IMR-90 (cell line): ENCODE measurements around the gene MMP12. TPM values are rescaled to one million over a fixed set of nuclear protein-coding genes. Genes with fewer than 3 reads are reported as not detected.

Experiments
- ATAC-seq: fragments of 200-7000 bp; cut with Tn5 transposase; 2 replicates; pipeline ENCODE4 v1.9.1; 2020; ENCODE audit warnings: low read depth, mild to moderate bottlenecking, moderate library complexity
- BruUV-seq: library from RNA; stranded (reverse); fragments of 400-500 nt; replicated peaks from 2 replicates; lab custom pipeline; 2021; lab: Mats Ljungman, UMichigan
- CTCF ChIA-PET: fragments of 300-600 bp; formaldehyde crosslinking; extraction: SDS; loops from one replicate; lab custom pipeline; 2021; ENCODE audit warnings: antibody characterized with exemption; lab: Yijun Ruan, JAX
- POLR2A ChIA-PET: fragments of 300-600 bp; sonication (Branson Sonifier 250); formaldehyde crosslinking; loops from one replicate; lab custom pipeline; 2022; ENCODE audit warnings: antibody characterized with exemption; ENCODE audit not compliant: unreplicated experiment; lab: Charles Lee
- DNase-seq: peaks from one replicate; pipeline ENCODE4 v3.0.0; 2013
- H2AFZ ChIP-seq: replicated peaks from 2 replicates; pipeline ENCODE3; 2013; ENCODE audit warnings: low read length, mild to moderate bottlenecking; ENCODE audit not compliant: poor library complexity
- H2AK5ac ChIP-seq: 2 replicates; pipeline ENCODE4 v1.6.1; 2013; ENCODE audit warnings: low read depth, low read length, inconsistent platforms
- H2AK9ac ChIP-seq: replicated peaks from 2 replicates; pipeline ENCODE3; 2013; ENCODE audit warnings: mild to moderate bottlenecking, low read depth, low read length, moderate library complexity; ENCODE audit not compliant: poor library complexity
- H2BK120ac ChIP-seq: 2 replicates; pipeline ENCODE4 v1.6.1; 2013; ENCODE audit warnings: low read depth, low read length, inconsistent platforms
- H2BK15ac ChIP-seq: 3 replicates; pipeline ENCODE4 v1.6.1; 2013; ENCODE audit warnings: low read depth, low read length, inconsistent platforms
- H2BK20ac ChIP-seq: 2 replicates; pipeline ENCODE4 v1.6.1; 2013; ENCODE audit warnings: low read depth, mild to moderate bottlenecking, inconsistent platforms, low read length, moderate library complexity
- H2BK5ac ChIP-seq: 2 replicates; pipeline ENCODE4 v1.6.1; 2013; ENCODE audit warnings: mild to moderate bottlenecking, low read depth, low read length, inconsistent platforms; ENCODE audit not compliant: poor library complexity, severe bottlenecking
- H3K14ac ChIP-seq: replicated peaks from 2 replicates; pipeline ENCODE4 v1.6.1; 2013; ENCODE audit warnings: low read depth, low read length, inconsistent platforms
- H3K18ac ChIP-seq: 2 replicates; pipeline ENCODE4 v1.6.1; 2013; ENCODE audit warnings: low read depth, low read length, control low read depth
- H3K23ac ChIP-seq: 2 replicates; pipeline ENCODE4 v1.6.1; 2013; ENCODE audit warnings: low read depth, low read length, inconsistent platforms
- H3K27ac ChIP-seq: 2 replicates; pipeline ENCODE4 v1.5.1; 2013; ENCODE audit warnings: mild to moderate bottlenecking, control low read depth, low read length; ENCODE audit not compliant: insufficient read depth
- H3K27me3 ChIP-seq: 2 replicates; pipeline ENCODE4 v1.6.1; 2013; ENCODE audit warnings: low read length; ENCODE audit not compliant: control insufficient read depth, insufficient read depth
- H3K36me3 ChIP-seq: 2 replicates; pipeline ENCODE4 v1.6.1; 2013; ENCODE audit warnings: low read length, mixed read lengths; ENCODE audit not compliant: control insufficient read depth, insufficient read depth
- H3K4ac ChIP-seq: 2 replicates; pipeline ENCODE4 v1.6.1; 2013; ENCODE audit warnings: low read depth, low read length, inconsistent platforms
- H3K4me1 ChIP-seq: 2 replicates; pipeline ENCODE4 v1.6.1; 2013; ENCODE audit warnings: low read length, mixed read lengths; ENCODE audit not compliant: control insufficient read depth, insufficient read depth
- H3K4me2 ChIP-seq: 2 replicates; pipeline ENCODE4 v1.6.1; 2013; ENCODE audit warnings: low read depth, mild to moderate bottlenecking, control low read depth, low read length, moderate library complexity
- H3K4me3 ChIP-seq: 2 replicates; pipeline ENCODE4 v1.5.1; 2013; ENCODE audit warnings: low read depth, mild to moderate bottlenecking, control low read depth, low read length, moderate library complexity; ENCODE audit not compliant: insufficient read depth
- H3K56ac ChIP-seq: 2 replicates; pipeline ENCODE4 v1.6.1; 2013; ENCODE audit warnings: low read length, inconsistent platforms; ENCODE audit not compliant: insufficient read depth; ENCODE audit errors: extremely low read depth
- H3K79me1 ChIP-seq, 2 experiments: 2 replicates each; pipeline ENCODE4 v1.6.1; 2013; ENCODE audit warnings: low read length in 2 of 2, inconsistent platforms in 1 of 2, low read depth in 1 of 2
- H3K9ac ChIP-seq: 2 replicates; pipeline ENCODE4 v1.6.1; 2013; ENCODE audit warnings: low read depth, low read length, control low read depth
- H3K9me1 ChIP-seq: 2 replicates; pipeline ENCODE4 v1.6.1; 2013; ENCODE audit warnings: low read length, inconsistent platforms; ENCODE audit not compliant: insufficient read depth
- H3K9me3 ChIP-seq: 2 replicates; pipeline ENCODE4 v1.6.1; 2013; ENCODE audit warnings: low read length; ENCODE audit not compliant: control insufficient read depth, insufficient read depth
- H4K20me1 ChIP-seq: 2 replicates; pipeline ENCODE4 v1.6.1; 2013; ENCODE audit warnings: low read length, inconsistent platforms; ENCODE audit not compliant: insufficient read depth
- H4K5ac ChIP-seq: 2 replicates; pipeline ENCODE4 v1.6.1; 2013; ENCODE audit warnings: mild to moderate bottlenecking, low read depth, low read length, control low read depth
- H4K8ac ChIP-seq, 2 experiments: 2 replicates each; pipeline ENCODE4 v1.6.1; 2013; ENCODE audit warnings: low read depth in 2 of 2, low read length in 2 of 2, control low read depth in 1 of 2, inconsistent platforms in 1 of 2
- H4K91ac ChIP-seq: 2 replicates; pipeline ENCODE4 v1.6.1; 2013; ENCODE audit warnings: low read depth, low read length, inconsistent platforms; ENCODE audit not compliant: insufficient read depth
- CEBPB ChIP-seq: IDR thresholded peaks from 2 replicates; pipeline ENCODE4 v1.6.1; 2012; ENCODE audit warnings: low read depth, low read length, improper control_type of control experiment
- CHD1 ChIP-seq: IDR thresholded peaks from 2 replicates; pipeline ENCODE4 v1.6.1; 2012; ENCODE audit warnings: low read depth, low read length, improper control_type of control experiment
- CTCF ChIP-seq: conservative IDR thresholded peaks from 2 replicates; pipeline ENCODE4 v1.5.1; 2012; ENCODE audit warnings: mild to moderate bottlenecking, low read depth, low read length, improper control_type of control experiment
- ELK1 ChIP-seq: fragments of 150-350 bp; IDR thresholded peaks from 2 replicates; pipeline ENCODE4 v1.6.1; 2016; ENCODE audit warnings: low read depth, mild to moderate bottlenecking, low read length, moderate library complexity, borderline replicate concordance
- MAFK ChIP-seq: IDR thresholded peaks from 2 replicates; pipeline ENCODE4 v1.6.1; 2012; ENCODE audit warnings: low read depth, low read length, improper control_type of control experiment
- MAZ ChIP-seq: IDR thresholded peaks from 2 replicates; pipeline ENCODE4 v1.6.1; 2012; ENCODE audit warnings: low read depth, mild to moderate bottlenecking, low read length, improper control_type of control experiment, moderate library complexity, borderline replicate concordance
- NFE2L2 ChIP-seq: fragments of 150-350 bp; IDR thresholded peaks from 2 replicates; pipeline ENCODE4 v1.6.1; 2016; ENCODE audit warnings: low read depth, mild to moderate bottlenecking, low read length
- RAD21 ChIP-seq: IDR thresholded peaks from 2 replicates; pipeline ENCODE4 v1.6.1; 2012; ENCODE audit warnings: low read length, improper control_type of control experiment
- RCOR1 ChIP-seq: IDR thresholded peaks from 2 replicates; pipeline ENCODE4 v1.6.1; 2012; ENCODE audit warnings: mild to moderate bottlenecking, low read length, improper control_type of control experiment; ENCODE audit not compliant: insufficient replicate concordance
- RFX5 ChIP-seq: IDR thresholded peaks from 2 replicates; pipeline ENCODE4 v1.8.0; 2012; ENCODE audit warnings: low read depth, mild to moderate bottlenecking, low read length, moderate library complexity
- SMC3 ChIP-seq: fragments of 150-350 bp; IDR thresholded peaks from 2 replicates; pipeline ENCODE4 v1.6.1; 2016; ENCODE audit warnings: low read depth, mild to moderate bottlenecking, antibody characterized with exemption, low read length, moderate library complexity
- USF2 ChIP-seq: fragments of 150-350 bp; IDR thresholded peaks from 2 replicates; pipeline ENCODE4 v1.6.1; 2017; ENCODE audit warnings: mild to moderate bottlenecking, antibody characterized with exemption, low read length, low read depth
- WGBS, 2 experiments: methylation state at CpG; one replicate each; pipeline versions ENCODE4 v1.1.5 to v1.1.7; 2013; ENCODE audit warnings: missing lambda C conversion rate in 2 of 2; ENCODE audit not compliant: insufficient read length in 1 of 2; ENCODE audit errors: extremely low coverage in 2 of 2; 5-methylcytosine and 5-hydroxymethylcytosine counted together
- dilution Hi-C: fragments of 300-500 bp; cut with HindIII; formaldehyde crosslinking; loops from one replicate; pipeline ENCODE4 v1.14.3; 2018; ENCODE audit warnings: low sequenced_read_pairs; ENCODE audit not compliant: unreplicated experiment
- in situ Hi-C: fragments of 300-500 bp; cut with MboI; formaldehyde crosslinking; loops from 3 replicates; pipeline ENCODE4 v1.14.3; 2019; ENCODE audit warnings: low sequenced_read_pairs, inconsistent platforms, mixed read lengths
- intact Hi-C: fragments of 100-400 bp; cut with micrococcal nuclease; formaldehyde crosslinking; loops from 2 replicates; pipeline ENCODE4 v1.10.0; 2022
- polyA plus RNA-seq, 3 experiments: library from polyadenylated mRNA; depleted of rRNA; stranded (reverse); fragments of >200 nt; gene quantifications; 2 replicates each; pipeline ENCODE4 v1.2.3, GENCODE V29; 2012; ENCODE audit warnings: low replicate concordance in 1 of 3
- total RNA-seq: library from RNA; depleted of rRNA; stranded (reverse); fragments of >200 nt; gene quantifications from 2 replicates; pipeline ENCODE4 v1.2.3, GENCODE V29; 2012

The MMP12 gene
- total and polyA plus RNA-seq, 2 of the 4 experiments (the other 2 are of a cell fraction), result not detected

- Histone ChIP-seq H4K91ac (no peak overlapping the region), H3K9ac (no peak overlapping the region), H2BK120ac (no peak overlapping the region), H3K9me1 (no peaks in the 10 kb centered on the region), H3K9me3 (no peaks in the 10 kb centered on the region), H3K36me3 (no peaks in the 10 kb centered on the region), H3K14ac (no peak overlapping the region), H2BK20ac (no peak overlapping the region), H2AK9ac (no peak overlapping the region), H3K27ac (no peak overlapping the region), H2BK15ac (no peak overlapping the region), H4K5ac (no peak overlapping the region), H3K4me1 (no peaks in the 10 kb centered on the region), H2BK5ac (no peak overlapping the region), H3K4me2 (no peak overlapping the region), H3K18ac (no peak overlapping the region), H2AK5ac (no peak overlapping the region), H3K23ac (no peak overlapping the region), H3K27me3 (peaks cover 11% of the 10 kb centered on the region), H2AFZ (no peak overlapping the region), H3K4me3 (no peak overlapping the region), H3K4ac (no peak overlapping the region), H3K79me1 (no peaks in the 10 kb centered on the region), H4K20me1 (no peaks in the 10 kb centered on the region), H3K56ac (no peak overlapping the region), H4K8ac (no peak overlapping the region)
- POLR2A ChIA-PET, result interaction anchor here (0.9 kb wide), 1 partner anchor 8 kb away, joined by 3 read pairs; no protein-coding TSS in a partner anchor
- intact Hi-C loops, result no loop called here
- in situ Hi-C loops, result no loop called here
- no CpG with 5 or more reads among the region's 3 CpGs for WGBS, 2 experiments
- TF ChIP-seq RAD21 (no peak), CTCF (no peak), NFE2L2 (no peak), USF2 (no peak), MAZ (no peak), CHD1 (no peak), MAFK (no peak), SMC3 (no peak), RFX5 (no peak), CEBPB (no peak), ELK1 (no peak), RCOR1 (no peak)
- CTCF ChIA-PET, result no interaction called here
- dilution Hi-C loops, result no loop called here
- ATAC-seq, result no peak
- DNase-seq, result no peak
- BruUV-seq, result no TSS peak
Measured at GRCh38 chr11:102883141-102883540, 8.4 kb upstream of the MMP12 start.
